ENCODE data around the gene GTF2A1L. TPM values are rescaled to one million over a fixed set of nuclear protein-coding genes. Genes with fewer than 3 reads are reported as not detected.

GTF2A1L gene
- total and polyA plus RNA-seq, 2 experiments from 2014 or later: 0.52 to 4.1 TPM

DNA sequence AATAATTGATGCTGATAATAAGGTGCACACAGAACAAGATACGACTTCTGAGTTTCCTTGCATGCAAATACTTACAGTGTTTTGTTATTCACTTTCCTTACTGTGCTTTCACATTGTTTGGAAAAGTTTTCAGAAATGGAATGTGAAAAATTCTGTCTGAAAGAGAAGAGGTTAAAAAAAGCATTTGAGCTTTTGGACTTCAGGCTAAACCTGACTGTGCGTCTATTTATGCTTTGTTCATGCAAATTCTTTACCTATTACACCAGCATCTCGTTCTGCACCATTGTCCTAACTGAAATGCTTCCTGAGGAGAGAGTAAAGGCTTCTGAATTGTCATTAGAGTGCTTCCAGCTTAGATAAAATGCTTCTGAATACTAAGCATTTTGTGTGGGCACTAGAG is 76.5 kb downstream of the GTF2A1L start:
- Histone ChIP-seq H3K27ac (no peak overlapping the region), H3K36me3 (replicated peaks; ENCODE audit: insufficient read depth, low read depth) (no peaks in the 10 kb centered on the region), H3K4me1 (ENCODE audit: insufficient read depth) (peaks cover 13% of the 10 kb centered on the region), H3K9me3 (ENCODE audit: low read depth) (no peaks in the 10 kb centered on the region), H3K27me3 (no peaks in the 10 kb centered on the region), H3K4me3 (no peak overlapping the region), H3K79me2 (no peaks in the 10 kb centered on the region), H3K9me2 (replicated peaks; ENCODE audit: insufficient read depth) (no peaks in the 10 kb centered on the region), H3K4me2 (no peak overlapping the region), H2AFZ (no peak overlapping the region), H4K20me1 (ENCODE audit: insufficient read depth, poor library complexity, severe bottlenecking) (no peaks in the 10 kb centered on the region)
- no peak for DNase-seq (ENCODE audit: low spot score)
- WGBS (ENCODE audit: low lambda C conversion rate, missing lambda C conversion rate): 33% methylated on average over 3 of the region's 3 CpGs
- TF ChIP-seq EZH2phosphoT487 (IDR thresholded peaks at IDR 0.05; ENCODE audit: low read depth, severe bottlenecking, unreplicated experiment): no peak
- TF ChIP-seq EZH2 (IDR thresholded peaks at IDR 0.05; ENCODE audit: borderline replicate concordance): no peak
- TF ChIP-seq CTCF (IDR thresholded peaks at IDR 0.05; ENCODE audit: poor library complexity): no peak

- Histone ChIP-seq H3K9me2 (replicated peaks; ENCODE audit: insufficient read depth) (no peaks in the 10 kb centered on the region), H3K4me2 (no peak overlapping the region), H3K36me3 (replicated peaks; ENCODE audit: insufficient read depth, low read depth) (no peaks in the 10 kb centered on the region), H3K4me3 (no peak overlapping the region), H4K20me1 (ENCODE audit: insufficient read depth, poor library complexity, severe bottlenecking) (no peaks in the 10 kb centered on the region), H3K4me1 (ENCODE audit: insufficient read depth) (peaks cover 13% of the 10 kb centered on the region), H3K27me3 (no peaks in the 10 kb centered on the region), H3K79me2 (no peaks in the 10 kb centered on the region), H3K27ac (no peak overlapping the region), H2AFZ (no peak overlapping the region), H3K9me3 (ENCODE audit: low read depth) (no peaks in the 10 kb centered on the region)
- DNase-seq (ENCODE audit: low spot score): no peak
- TF ChIP-seq EZH2phosphoT487 (IDR thresholded peaks at IDR 0.05; ENCODE audit: low read depth, severe bottlenecking, unreplicated experiment) (no peak), CTCF (IDR thresholded peaks at IDR 0.05; ENCODE audit: poor library complexity) (no peak), EZH2 (IDR thresholded peaks at IDR 0.05; ENCODE audit: borderline replicate concordance) (no peak)
Measured at GRCh38 chr2:48695991-48696390, 78.3 kb downstream of the GTF2A1L start.

DNA sequence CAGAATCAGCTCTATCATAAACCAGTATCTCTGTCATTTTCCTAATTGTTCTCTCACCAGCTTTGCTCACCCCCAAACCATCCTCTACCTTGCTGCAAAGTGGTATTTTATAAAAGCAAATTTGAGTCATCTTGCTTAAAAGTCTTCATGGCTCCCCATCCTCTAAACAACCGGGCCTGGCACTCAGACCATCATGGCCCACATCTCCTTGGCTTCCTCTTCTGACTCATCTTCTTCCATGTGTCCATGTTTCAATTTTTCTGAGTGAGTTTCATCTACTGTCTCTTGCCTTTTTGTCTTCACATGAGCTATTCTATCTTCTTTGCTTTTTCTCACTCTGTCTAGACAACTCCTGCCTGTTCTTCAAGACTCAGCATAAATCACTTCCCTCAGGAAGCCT is 79.2 kb downstream of the GTF2A1L start:
- TF ChIP-seq CTCF (IDR thresholded peaks at IDR 0.05; ENCODE audit: poor library complexity): no peak
- no peak for TF ChIP-seq EZH2phosphoT487 (IDR thresholded peaks at IDR 0.05; ENCODE audit: low read depth, severe bottlenecking, unreplicated experiment)
- no peak for TF ChIP-seq EZH2 (IDR thresholded peaks at IDR 0.05; ENCODE audit: borderline replicate concordance)

More for the DNA sequence above, 79.2 kb downstream of the GTF2A1L start:
- no peak overlapping the region for H2AFZ ChIP-seq
- H3K79me2 ChIP-seq: no peaks in the 10 kb centered on the region
- H3K9me2 ChIP-seq (replicated peaks; ENCODE audit: insufficient read depth): no peaks in the 10 kb centered on the region
- H3K27me3 ChIP-seq: no peaks in the 10 kb centered on the region
- H3K9me3 ChIP-seq (ENCODE audit: low read depth): no peaks in the 10 kb centered on the region
- DNase-seq (ENCODE audit: low spot score): no peak
- H3K4me1 ChIP-seq (ENCODE audit: insufficient read depth): peaks cover 13% of the 10 kb centered on the region
- WGBS (ENCODE audit: low lambda C conversion rate, missing lambda C conversion rate): 82% methylated on average over 1 of the region's 1 CpG
- no peak overlapping the region for H3K4me3 ChIP-seq
- H3K4me2 ChIP-seq: no peak overlapping the region
- H3K27ac ChIP-seq: no peak overlapping the region
- no peaks in the 10 kb centered on the region for H4K20me1 ChIP-seq (ENCODE audit: insufficient read depth, poor library complexity, severe bottlenecking)
- H3K36me3 ChIP-seq (replicated peaks; ENCODE audit: insufficient read depth, low read depth): no peaks in the 10 kb centered on the region
